Measurements from ENCODE around the gene POU2F3. TPM values are rescaled to one million over a fixed set of nuclear protein-coding genes. Genes with fewer than 3 reads are reported as not detected.

Gene POU2F3
- total RNA-seq, 6 experiments from 2014 or later: not detected

DNA sequence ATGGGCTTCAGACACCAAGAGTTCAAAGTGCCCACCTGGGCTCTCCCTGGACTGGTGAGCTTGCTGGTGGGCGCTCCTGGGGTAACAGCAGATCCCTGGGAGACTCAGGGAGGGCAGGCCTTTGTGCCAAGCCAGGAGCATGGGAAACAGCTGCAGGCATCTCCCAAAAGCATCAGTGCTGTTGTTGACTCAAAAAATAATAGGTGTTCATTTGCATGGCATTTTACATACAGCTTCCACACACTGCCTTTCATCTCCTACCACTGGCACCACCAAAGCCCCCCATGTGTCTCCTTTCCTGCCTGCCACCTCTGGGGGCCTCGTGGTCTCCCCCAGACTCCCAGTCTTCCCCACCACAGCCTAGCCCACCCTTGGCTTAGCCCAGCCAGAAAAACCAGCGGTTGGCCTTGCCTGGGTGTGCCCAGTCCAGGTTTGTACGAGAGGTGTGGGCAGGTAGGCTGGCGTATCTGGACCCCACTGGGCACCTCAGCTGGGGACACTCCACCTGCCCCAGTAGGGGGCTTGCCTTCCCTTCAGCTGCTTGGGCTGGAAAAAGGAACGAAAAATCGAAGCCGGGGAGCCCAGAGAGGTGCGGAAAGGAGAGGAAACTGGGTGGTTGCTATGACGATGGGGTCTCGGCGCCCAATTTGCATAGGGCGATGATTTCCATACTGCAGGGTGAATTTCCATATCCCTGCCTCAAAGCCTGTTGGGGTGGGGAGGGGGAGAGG, 15.0 kb downstream of the POU2F3 start:
- no peak for DNase-seq
- Mint-ChIP-seq H3K9me3 (no peaks in the 10 kb centered on the region), H3K27ac (no peak overlapping the region), H3K4me3 (no peak overlapping the region), H3K4me1 (ENCODE audit: low read depth) (no peaks in the 10 kb centered on the region), H3K27me3 (ENCODE audit: insufficient read depth) (peaks cover 81% of the 10 kb centered on the region), H3K36me3 (ENCODE audit: low read depth) (no peaks in the 10 kb centered on the region)
- TF ChIP-seq, protein P1, sequence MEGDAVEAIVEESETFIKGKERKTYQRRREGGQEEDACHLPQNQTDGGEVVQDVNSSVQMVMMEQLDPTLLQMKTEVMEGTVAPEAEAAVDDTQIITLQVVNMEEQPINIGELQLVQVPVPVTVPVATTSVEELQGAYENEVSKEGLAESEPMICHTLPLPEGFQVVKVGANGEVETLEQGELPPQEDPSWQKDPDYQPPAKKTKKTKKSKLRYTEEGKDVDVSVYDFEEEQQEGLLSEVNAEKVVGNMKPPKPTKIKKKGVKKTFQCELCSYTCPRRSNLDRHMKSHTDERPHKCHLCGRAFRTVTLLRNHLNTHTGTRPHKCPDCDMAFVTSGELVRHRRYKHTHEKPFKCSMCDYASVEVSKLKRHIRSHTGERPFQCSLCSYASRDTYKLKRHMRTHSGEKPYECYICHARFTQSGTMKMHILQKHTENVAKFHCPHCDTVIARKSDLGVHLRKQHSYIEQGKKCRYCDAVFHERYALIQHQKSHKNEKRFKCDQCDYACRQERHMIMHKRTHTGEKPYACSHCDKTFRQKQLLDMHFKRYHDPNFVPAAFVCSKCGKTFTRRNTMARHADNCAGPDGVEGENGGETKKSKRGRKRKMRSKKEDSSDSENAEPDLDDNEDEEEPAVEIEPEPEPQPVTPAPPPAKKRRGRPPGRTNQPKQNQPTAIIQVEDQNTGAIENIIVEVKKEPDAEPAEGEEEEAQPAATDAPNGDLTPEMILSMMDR (IDR thresholded peaks at IDR 0.05): no peak

DNA sequence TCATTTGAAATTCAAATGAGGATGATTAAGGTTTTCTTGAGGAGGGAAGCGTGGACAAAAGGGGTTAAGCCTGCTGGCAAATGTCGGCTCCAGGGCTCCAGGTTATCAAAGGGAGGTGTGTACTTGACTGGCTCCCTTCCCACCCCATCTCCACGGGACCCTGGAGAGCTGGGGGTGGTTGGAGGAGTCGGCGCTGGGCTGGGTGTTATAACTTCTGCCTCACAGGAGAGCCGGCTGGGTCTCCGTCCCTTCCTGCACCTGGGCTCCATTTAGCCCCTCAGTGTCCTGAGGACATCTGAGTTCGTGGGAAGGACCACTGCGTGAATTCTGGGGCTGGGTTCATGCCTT, 15.6 kb downstream of the POU2F3 start:
- Mint-ChIP-seq H3K9me3 (no peaks in the 10 kb centered on the region), H3K27me3 (ENCODE audit: insufficient read depth) (peaks cover 78% of the 10 kb centered on the region), H3K4me1 (ENCODE audit: low read depth) (no peaks in the 10 kb centered on the region; the same call in 1 of the 2 replicates), H3K4me3 (no peak overlapping the region), H3K27ac (no peak overlapping the region), H3K36me3 (ENCODE audit: low read depth) (no peaks in the 10 kb centered on the region)
- DNase-seq: no peak
- TF ChIP-seq, protein P1 (IDR thresholded peaks at IDR 0.05): no peak

DNA sequence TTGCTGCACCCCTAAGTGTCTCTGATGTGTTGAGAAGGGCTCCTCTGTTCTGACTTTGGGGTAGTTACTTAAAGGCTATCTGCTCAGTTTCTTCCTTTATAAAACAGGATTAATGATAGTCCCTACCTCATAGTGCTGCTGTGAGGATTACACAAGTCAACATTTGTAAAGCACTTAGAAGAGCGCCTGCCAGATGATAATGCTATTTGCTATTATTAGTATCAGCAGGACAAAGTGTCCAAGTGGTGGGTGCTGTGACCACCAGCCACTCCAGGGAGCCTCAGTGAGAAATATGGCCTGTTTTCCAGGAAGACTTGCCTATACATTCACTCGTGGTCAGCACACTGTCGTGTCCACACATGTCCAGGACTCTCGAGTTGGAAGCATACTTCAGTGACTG, 16.2 kb downstream of the POU2F3 start:
- Mint-ChIP-seq H3K9me3 (no peaks in the 10 kb centered on the region), H3K4me3 (no peak overlapping the region), H3K4me1 (ENCODE audit: low read depth) (peaks cover 7% of the 10 kb centered on the region; the same call in 1 of the 2 replicates), H3K27me3 (ENCODE audit: insufficient read depth) (peaks cover 79% of the 10 kb centered on the region), H3K27ac (no peak overlapping the region), H3K36me3 (ENCODE audit: low read depth) (no peaks in the 10 kb centered on the region)
- DNase-seq: no peak
- TF ChIP-seq, protein P1 (IDR thresholded peaks at IDR 0.05): no peak

DNA sequence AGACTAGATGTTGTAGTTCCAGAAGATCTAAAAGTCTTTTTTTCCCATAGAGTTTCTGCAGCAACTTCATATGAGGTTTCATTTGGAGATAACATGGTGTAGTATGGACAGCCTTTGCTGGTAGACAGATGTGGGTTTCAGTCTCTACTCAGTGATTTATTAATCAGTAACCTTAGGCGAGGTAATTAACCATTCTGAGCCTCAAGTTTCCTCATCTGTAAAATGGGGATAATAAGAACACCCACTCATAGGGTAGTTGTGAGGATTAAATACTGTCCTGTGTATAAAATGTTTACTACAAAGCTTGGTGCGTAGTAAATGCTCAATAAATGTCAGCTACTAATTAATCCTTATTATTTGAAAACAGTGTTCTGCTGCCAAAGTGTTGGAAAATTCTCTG, 16.8 kb downstream of the POU2F3 start:
- TF ChIP-seq, protein P1 (IDR thresholded peaks at IDR 0.05): no peak
- peaks cover 80% of the 10 kb centered on the region for H3K27me3 Mint-ChIP-seq (ENCODE audit: insufficient read depth)
- H3K9me3 Mint-ChIP-seq: no peaks in the 10 kb centered on the region
- no peak overlapping the region for H3K27ac Mint-ChIP-seq
- H3K4me3 Mint-ChIP-seq: no peak overlapping the region
- peaks cover 9% of the 10 kb centered on the region; the same call in 1 of the 2 replicates for H3K4me1 Mint-ChIP-seq (ENCODE audit: low read depth)
- DNase-seq: no peak
- H3K36me3 Mint-ChIP-seq (ENCODE audit: low read depth): no peaks in the 10 kb centered on the region

DNA sequence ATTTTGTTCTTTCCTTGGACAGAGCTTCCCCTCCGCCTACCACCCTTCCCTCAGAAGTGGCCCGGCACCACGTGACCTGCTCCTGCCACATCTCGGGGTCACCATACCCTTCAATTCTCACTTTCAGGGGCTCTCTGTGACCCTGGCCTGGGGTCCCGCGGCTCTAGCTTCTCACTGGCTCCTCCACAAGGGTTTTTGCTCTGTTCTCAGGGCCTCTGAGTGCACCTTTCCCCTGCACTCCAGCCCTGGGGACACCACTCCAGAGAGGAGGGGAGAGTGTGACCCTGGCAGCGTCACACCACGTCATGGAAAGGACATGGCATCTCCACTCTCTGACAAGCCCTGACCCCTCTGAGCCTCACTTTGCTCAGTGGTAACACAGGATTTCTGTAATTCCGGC, 17.4 kb downstream of the POU2F3 start:
- H3K36me3 Mint-ChIP-seq (ENCODE audit: low read depth): no peaks in the 10 kb centered on the region
- TF ChIP-seq, protein P1 (IDR thresholded peaks at IDR 0.05): no peak
- H3K4me3 Mint-ChIP-seq: no peak overlapping the region
- no peaks in the 10 kb centered on the region for H3K9me3 Mint-ChIP-seq
- H3K27me3 Mint-ChIP-seq (ENCODE audit: insufficient read depth): peaks cover 74% of the 10 kb centered on the region
- no peak overlapping the region for H3K27ac Mint-ChIP-seq
- DNase-seq: no peak
- peaks cover 9% of the 10 kb centered on the region; the same call in 1 of the 2 replicates for H3K4me1 Mint-ChIP-seq (ENCODE audit: low read depth)
